HUDEP-2 (cell line): ENCODE data around the gene GFI1B.
"Not testable (repeated sequence)": the region's sequence is repeated elsewhere in the genome, so short reads cannot be mapped to it uniquely, and the experiment has no call there.

Experiments
- DNase-seq, 76 experiments: peaks; one replicate each; lab custom pipeline; 2025; ENCODE audit not compliant: unreplicated experiment in 76 of 76; lab: John Stamatoyannopoulos, UW

Gene GFI1B

DNA sequence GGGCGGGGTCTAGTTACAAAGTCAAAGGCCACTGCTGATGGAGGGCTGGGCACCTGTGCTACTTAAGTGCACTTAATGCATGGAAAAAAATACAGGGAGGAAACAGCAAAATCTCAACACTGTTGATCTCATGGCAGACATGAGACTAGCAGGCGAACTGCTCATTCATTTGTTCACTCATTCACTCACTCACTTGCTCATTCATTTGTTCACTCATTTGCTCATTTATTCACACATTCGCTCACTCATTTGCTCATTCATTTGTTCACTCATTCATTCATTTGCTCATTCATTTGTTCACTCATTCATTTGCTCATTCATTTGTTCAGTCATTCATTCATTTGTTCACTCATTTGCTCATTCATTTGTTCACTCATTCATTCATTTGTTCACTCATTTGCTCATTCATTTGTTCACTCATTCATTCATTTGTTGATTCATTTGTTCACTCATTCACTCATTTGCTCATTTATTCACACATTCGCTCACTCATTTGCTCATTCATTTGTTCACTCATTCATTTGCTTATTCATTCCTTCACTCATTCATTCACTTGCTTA lies 11.6 kb downstream of the GFI1B start:
- DNase-seq: peak in 2 of 76 experiments; percentile 23 to 37

DNA sequence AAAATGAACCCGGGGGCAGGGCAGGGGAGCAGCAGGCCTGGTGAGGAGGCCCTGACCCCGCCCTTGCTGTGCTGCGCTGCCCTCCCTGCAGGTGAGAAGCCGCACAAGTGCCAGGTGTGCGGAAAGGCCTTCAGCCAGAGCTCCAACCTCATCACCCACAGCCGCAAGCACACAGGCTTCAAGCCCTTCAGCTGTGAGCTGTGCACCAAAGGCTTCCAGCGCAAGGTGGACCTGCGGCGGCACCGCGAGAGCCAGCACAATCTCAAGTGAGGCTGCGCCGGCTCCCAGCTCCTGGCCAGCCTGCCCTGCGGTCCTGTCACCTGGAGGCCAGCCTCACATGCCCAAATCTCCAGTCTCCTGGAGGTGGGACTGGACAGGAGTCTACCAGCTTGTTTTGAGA lies 12.3 kb downstream of the GFI1B start:
- DNase-seq: no peak

- no peak for DNase-seq
These were observed 13.1 kb downstream of the GFI1B start for GRCh38 chr9:132991351-132992300.

GRCh38 chr9:132993511-132993939 lies 15.0 kb downstream of the GFI1B start:
- DNase-seq: peak in 16 of 76 experiments; percentile 27 to 57 (median 40)

GRCh38 chr9:132994410-132995120 lies 16.1 kb downstream of the GFI1B start:
- peak in 75 of 76 experiments; percentile 33 to 97 (median 91) for DNase-seq

GRCh38 chr9:132995121-132995420 lies 16.6 kb downstream of the GFI1B start:
- peak in 3 of 76 experiments; percentile 19 to 50 (median 42) for DNase-seq

GRCh38 chr9:132995879-132996278 lies 17.4 kb downstream of the GFI1B start:
- peak in 3 of 76 experiments; percentile 16 to 40 (median 34) for DNase-seq

GRCh38 chr9:132996526-132996925 lies 18.0 kb downstream of the GFI1B start:
- peak in 60 of 76 experiments; percentile 27 to 78 (median 66) for DNase-seq

DNA sequence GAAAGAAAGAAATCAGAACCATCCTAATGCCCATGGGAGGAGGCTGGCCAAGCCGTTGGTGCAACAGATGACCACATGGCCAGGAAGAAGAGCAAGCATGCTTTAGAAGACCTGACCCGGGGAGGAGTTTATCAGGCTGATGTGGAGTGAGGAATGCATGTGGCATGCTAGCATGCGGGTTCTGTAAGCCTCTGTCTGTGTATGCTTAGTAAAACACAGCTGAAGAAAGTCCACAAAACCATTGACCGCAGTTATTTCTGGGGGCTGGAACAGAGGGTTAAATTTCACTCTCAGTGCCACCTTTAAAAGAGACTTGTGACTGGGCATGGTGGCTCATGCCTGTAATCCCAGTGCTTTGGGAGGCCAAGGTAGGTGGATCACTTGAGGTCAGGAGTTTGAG lies 19.1 kb downstream of the GFI1B start:
- peak in 13 of 76 experiments; percentile 11 to 41 (median 29) for DNase-seq

DNA sequence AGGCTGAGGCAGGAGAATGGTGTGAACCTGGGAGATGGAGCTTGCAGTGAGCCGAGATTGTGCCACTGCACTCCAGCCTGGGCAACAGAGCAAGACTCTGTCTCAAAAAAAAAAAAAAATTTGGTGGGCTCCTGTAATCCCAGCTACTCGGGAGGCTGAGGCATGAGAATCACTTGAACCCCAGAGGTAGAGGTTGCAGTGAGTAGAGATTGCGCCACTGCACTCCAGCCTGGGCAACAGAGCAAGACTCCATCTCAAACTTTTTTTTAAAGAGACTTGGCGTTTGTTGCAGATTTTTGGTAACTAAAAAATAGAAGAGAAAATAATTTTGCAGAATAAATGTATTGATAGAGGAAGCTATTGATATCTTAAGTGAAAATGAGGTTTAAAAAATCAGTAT lies 19.7 kb downstream of the GFI1B start:
- DNase-seq: not testable (repeated sequence)

GRCh38 chr9:132998831-132999635 lies 20.5 kb downstream of the GFI1B start:
- peak in 75 of 76 experiments; percentile 47 to 99 (median 95) for DNase-seq

- peak in 4 of 76 experiments; percentile 38 to 70 (median 60) for DNase-seq
These were observed 23.9 kb downstream of the GFI1B start for GRCh38 chr9:133002147-133003070.

DNA sequence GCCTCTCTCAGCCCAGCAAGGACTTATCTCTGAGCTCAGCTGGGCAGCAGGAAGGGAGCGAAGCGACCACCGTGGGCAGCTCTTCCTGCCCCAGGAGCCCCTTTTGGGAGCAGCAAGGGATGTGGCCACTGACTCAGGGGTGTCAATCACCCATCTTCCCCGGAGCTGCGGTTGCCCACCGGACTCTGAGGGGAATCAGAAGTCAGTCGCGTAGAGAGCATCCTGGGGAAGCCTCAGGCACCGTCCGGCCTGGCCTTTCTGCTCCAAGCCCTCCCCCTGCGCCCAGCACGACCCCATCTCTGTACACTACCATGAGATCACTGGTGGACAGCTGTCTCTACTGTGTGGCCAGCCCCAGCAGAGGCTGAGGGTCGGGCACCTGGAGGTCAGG lies 24.6 kb downstream of the GFI1B start:
- DNase-seq: peak in 2 of 76 experiments; percentile 59 to 61

DNA sequence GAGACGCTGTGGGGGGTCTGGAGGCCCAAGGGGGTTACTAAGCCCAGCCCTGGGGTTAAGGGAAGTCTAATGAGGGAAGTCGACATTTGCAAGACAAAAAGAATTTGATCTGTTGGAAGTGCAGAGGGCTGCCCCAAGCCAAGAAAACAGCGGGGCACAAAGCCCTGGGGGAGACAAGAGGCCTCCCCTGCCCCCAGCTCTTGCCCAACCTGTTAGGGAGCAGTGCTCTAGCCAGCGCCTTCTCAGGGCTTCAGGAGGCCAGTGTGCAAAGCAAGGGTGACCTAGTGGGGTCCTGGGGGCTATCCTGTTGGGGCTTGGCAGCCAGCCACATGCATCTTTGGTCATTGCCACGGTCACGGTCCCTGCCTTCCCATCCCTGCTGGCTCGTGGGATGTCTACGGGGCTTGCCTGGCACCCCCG lies 25.2 kb downstream of the GFI1B start:
- DNase-seq: peak in 7 of 76 experiments; percentile 57 to 87 (median 63)

GRCh38 chr9:133004091-133004998 lies 25.9 kb downstream of the GFI1B start:
- DNase-seq: peak in 75 of 76 experiments; percentile 58 to 98 (median 90)

DNA sequence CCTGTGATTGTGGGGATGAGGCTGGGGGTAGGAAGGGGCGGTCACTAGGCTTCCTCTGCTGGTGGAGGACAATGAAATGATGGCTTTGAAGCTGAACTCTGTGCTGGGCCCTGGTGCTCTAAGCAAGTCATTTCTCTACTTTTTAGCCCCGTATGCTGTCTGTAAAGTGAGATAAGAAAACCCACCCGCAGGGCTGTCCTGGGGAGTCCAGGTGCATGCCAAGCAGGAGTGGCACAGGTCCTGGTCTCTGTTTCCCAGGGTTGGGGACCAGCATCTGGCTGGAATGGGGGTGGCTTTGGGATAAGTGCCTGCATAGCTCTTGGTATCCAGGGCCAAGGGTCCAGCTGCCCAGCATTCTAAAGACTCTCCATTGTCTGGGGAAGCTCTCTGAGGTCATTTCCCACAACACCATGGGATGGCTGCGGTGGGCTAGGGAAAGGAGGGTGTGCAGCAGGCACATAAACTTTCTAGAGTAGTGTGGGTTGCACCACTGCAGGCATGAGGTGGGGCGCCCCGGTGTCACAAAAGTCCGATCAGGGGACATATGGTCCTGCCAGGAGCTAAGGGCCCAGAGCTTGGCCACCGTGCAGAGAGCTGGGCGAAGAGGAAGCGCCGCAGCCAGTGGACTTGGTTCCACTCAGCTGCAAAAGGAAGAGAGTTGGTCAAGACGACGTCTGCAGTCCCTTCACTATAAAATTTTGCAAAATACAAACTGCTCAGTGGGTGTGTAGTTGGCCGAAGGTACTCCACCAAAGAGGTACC lies 26.7 kb downstream of the GFI1B start:
- peak in 4 of 76 experiments; percentile 21 to 68 (median 51) for DNase-seq

- DNase-seq: no peak
These were observed 27.5 kb downstream of the GFI1B start for GRCh38 chr9:133005957-133006356.
